Retinal pigment epithelial cell (primary cell): ENCODE measurements around the gene DAO.

Experiments used
- DNase-seq: peaks from one replicate; pipeline ENCODE4 v3.0.0-alpha.2; 2010; ENCODE audit warnings: low read depth
- H3K4me3 ChIP-seq: 2 replicates; pipeline ENCODE4 v1.5.1; 2011; ENCODE audit warnings: mild to moderate bottlenecking, low read length, control low read depth, moderate library complexity
- CTCF ChIP-seq: conservative IDR thresholded peaks from 2 replicates; pipeline ENCODE4 v1.5.1; 2011; ENCODE audit warnings: low read depth, low read length, control low read depth, inconsistent platforms

Gene DAO

GRCh38 chr12:108875682-108876361 is 4.1 kb upstream of the DAO start:
- DNase-seq, result no peak
- no peak overlapping the region for H3K4me3 ChIP-seq
- TF ChIP-seq CTCF, result no peak

- H3K4me3 ChIP-seq, result no peak overlapping the region
- DNase-seq, result no peak
- no peak for TF ChIP-seq CTCF
These were observed 3.3 kb upstream of the DAO start for GRCh38 chr12:108876550-108876949.

- no peak for TF ChIP-seq CTCF
- H3K4me3 ChIP-seq, result no peak overlapping the region
- peak; percentile 41 for DNase-seq
These were observed 2.1 kb downstream of the DAO start for GRCh38 chr12:108881953-108882352.

GRCh38 chr12:108884116-108885012 is 4.5 kb downstream of the DAO start:
- no peak overlapping the region for H3K4me3 ChIP-seq
- DNase-seq, result no peak
- TF ChIP-seq CTCF, result peak; percentile 74

- TF ChIP-seq CTCF, result no peak
- no peak overlapping the region for H3K4me3 ChIP-seq
- DNase-seq, result no peak
These were observed 7.2 kb downstream of the DAO start for GRCh38 chr12:108886873-108887629.

GRCh38 chr12:108888031-108888430 is 8.1 kb downstream of the DAO start:
- DNase-seq, result no peak
- H3K4me3 ChIP-seq, result no peak overlapping the region
- TF ChIP-seq CTCF, result no peak
